CD4-positive, alpha-beta T cell treated with Interleukin-4 for 4 hours (primary cell): ENCODE results near the gene LIPN.
"Not testable (repeated sequence)": the region's sequence is repeated elsewhere in the genome, so short reads cannot be mapped to it uniquely, and the experiment has no call there.

Source experiments
- DNase-seq: peaks from one replicate; pipeline ENCODE4 v3.0.0-alpha.2; 2020

LIPN gene

DNA sequence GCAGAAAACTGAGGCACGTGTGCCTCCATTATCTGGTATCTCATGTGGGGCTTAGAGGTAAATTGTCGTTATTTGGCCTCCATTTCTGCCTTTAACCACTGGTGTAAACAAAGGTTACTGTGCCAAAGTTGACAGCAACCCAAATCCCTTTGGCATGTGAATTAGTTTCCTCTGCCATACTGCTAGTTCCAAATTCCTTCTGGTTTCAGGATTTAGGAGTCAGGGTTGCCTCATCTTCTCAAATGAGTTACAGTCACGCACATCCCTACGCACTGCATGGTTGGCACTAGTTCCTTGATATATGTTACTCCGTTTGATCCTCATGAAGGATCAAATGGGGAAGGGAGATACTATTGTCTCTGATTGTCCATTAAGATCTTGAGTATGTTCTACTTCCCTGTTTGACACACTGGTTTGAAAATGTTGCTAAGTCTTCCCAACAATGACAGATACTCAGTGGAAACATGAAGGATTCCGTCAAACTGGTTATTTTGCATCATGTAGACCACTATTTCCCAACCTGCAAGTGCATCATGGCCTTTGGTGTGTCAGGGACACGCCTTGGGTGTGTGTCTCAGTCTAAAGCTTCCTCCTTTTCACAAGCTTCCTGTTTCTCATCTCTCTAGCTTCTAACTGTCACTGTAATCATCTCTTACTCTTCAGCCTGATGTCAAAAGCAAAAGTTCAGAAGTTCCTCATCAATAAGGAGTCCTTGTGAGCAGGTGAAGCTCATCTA lies at the start of gene LIPN:
TSS of gene LIPN (plus strand) at position 655 of the 736 bp plus-strand sequence. CDS start 1,386 bp downstream, outside the sequence.
- peak; percentile 23 for DNase-seq

DNA sequence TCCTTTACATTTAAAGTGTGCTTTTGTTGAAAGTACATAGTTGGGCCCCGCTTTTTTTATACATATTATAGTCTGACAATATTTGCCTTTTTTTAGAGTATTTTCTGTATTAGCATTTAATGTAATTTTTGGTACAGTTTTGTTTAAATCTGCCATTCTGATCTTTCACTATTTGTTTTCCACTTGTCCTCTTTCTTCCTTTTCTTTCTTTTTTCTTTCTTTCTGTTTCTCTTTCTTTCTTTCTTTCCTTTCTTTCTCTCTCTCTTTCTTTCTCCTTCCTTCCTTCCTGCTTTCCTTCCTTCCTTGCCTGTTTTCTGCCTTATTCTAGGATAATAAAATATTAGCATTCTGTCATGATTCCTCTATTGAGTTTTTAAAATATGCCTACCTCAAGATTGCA lies 44.3 kb upstream of the LIPN start:
- no peak for DNase-seq

DNA sequence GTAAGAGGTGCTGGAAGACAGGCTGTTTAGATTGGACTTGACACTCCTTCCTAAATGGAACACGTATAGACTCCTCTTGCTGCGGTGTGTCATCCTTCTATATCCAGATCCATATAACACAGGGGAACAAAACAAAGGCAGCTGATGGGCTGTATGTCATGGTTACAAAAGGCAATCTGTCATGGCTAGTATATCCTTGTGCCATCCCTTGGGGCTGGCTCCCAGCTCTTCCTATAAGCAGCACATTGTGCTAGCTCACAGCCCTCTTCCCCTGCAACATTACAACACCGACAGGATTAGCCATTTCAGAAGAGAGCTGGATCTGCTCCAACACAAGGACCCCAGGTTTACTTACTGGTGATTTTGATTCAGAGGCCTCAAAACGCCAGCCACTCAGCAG lies 38.4 kb upstream of the LIPN start:
- DNase-seq: no peak

- DNase-seq: no peak
Measured at GRCh38 chr10:88725798-88726197, 34.0 kb upstream of the LIPN start.

DNA sequence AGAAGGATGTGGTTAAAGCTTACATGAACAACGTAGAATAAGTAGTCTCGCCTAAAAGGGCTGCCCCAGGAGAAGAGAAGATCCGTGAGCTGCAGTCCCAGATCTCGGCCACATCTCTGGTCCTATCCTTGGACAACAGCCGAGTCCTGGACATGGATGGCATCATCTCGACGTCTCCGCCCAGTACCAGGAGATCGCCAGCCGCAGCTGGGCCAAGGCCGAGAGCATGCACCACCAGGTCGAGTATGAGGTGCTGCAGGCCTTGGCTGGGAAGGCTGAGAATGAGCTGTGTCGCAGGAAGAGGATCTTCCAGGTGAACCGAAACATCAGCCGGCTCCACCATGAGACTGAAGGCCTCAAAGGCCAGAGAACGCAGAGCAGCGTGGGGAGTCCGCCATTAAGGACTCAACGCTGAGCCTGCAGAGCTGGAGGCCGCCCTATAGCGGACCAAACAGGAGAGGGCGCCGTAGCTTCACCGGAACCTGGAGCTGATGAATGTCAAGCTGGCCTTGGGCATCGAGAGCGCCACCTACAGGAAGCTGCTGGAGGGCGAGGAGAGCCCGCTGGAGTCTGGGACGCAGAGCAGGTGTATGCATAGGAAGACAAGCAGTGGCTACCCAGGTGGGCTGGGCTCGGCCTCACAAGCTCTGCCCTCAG lies 31.6 kb upstream of the LIPN start:
- no peak for DNase-seq

DNA sequence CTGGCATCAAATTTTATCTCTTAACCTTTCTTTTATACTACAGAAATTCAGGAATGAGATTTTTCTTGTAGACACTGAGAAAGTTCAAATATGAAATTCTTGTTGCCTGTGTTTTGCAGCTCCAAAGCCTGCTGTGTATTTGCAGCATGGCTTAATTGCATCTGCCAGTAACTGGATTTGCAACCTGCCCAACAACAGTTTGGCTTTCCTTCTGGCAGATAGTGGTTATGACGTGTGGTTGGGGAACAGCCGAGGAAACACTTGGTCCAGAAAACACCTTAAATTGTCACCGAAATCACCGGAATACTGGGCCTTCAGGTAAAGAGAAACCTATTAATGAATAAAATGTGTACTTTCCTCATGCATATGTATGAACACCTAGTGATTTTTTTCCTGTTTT lies 29.0 kb upstream of the LIPN start:
- DNase-seq: no peak

GRCh38 chr10:88731296-88731695 lies 28.5 kb upstream of the LIPN start:
- no peak for DNase-seq

GRCh38 chr10:88733215-88733614 lies 26.6 kb upstream of the LIPN start:
- DNase-seq: no peak

- DNase-seq: no peak
Measured at GRCh38 chr10:88735661-88736060, 24.2 kb upstream of the LIPN start.

- not testable (repeated sequence) for DNase-seq
Measured at GRCh38 chr10:88741921-88742320, 17.9 kb upstream of the LIPN start.

DNA sequence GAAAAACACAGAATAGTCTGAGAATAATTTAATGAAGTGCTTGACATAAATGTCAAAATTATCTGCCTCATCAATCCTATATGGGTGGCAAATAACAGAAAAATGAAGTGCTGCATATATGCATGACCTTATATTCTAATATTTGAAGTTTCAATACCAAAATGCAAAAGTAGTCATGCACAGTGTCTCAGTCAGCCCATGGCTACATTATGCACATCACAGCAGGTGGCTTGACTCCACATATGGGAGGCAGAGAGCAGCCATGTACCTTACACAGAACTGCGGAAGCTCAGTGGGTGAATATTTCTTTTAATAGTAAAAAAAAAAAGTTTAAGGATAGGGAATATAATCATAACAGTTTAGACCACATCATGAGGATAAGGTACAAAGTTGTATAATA lies 17.4 kb upstream of the LIPN start:
- DNase-seq: no peak

DNA sequence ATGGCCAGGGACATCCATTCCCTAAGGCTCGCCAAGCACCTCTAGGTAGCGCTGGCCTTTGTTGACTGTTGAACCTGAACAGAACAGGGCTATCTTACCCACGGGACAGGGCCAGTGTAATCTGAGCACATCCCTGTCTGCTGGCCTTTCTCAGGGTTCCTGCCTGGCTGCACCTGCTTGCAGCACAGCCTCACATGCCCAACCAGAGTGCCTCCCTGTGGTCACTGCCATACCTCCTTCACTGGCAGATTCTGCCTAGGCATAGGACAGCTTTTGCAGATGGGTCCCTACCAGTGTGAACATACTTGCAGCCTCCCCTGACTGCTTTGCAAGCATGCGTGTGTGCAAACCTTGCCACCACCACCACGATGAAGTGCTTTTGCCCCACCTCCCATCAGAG lies 15.8 kb upstream of the LIPN start:
- DNase-seq: no peak

- DNase-seq: no peak
Measured at GRCh38 chr10:88745633-88746032, 14.2 kb upstream of the LIPN start.

- no peak for DNase-seq
Measured at GRCh38 chr10:88754287-88754686, 5.5 kb upstream of the LIPN start.

DNA sequence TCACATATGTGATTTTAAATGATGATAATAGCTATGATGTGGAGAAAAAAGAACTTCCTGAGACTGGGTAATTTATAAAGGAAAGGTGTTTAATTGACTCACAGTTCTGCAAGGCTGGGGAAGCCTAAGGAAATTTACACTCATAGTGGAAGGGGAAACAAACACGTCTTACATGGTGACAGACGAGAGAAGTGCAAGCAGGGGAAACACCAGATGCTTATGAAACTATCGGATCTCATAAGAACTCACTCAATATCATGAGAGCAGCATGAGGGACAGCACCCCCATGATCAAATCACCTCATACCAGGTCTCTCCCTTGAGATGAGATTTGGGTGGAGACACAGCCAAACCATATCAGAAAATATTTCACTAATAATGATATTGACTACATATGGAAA lies 4.1 kb upstream of the LIPN start:
- no peak for DNase-seq

- no peak for DNase-seq
Measured at GRCh38 chr10:88756660-88757059, 3.2 kb upstream of the LIPN start.

DNA sequence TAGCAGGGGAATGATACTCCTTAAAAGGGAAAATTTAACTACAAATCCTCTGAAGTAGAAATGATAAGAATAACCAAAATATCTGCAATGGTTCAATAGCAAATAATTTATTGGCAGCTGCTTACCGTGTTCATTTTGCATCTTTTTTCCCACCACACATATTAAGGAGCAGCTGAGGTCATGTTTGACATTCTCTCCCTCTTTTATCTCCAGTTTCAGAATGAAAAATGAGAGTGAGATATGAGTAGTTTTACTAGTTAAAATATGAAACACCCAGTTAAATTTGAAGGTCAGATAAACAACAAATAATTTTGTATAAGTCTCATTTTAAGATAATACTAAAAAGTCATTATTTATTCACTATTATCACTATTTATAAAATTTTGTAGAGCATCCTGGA lies 3.1 kb downstream of the LIPN start:
- DNase-seq: no peak

DNA sequence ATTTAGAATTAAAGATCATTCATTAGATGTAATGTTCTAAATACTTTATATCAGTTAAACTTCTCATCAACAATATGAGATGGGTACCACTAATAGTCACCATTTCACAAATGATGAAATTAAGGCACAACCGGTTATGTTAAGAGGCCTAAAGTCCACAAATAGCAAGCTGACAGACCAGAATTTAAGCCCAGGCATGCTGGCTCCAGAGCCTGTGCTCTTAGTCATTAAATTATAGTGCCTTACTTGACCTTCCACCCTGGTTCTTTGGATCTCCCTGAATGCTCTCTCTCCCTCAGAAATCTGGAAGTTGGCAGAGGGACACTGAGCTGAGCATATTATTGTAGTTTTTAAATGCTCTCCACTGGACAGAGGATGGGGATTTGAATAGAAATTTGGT lies 3.6 kb downstream of the LIPN start:
- no peak for DNase-seq

- DNase-seq: no peak
Measured at GRCh38 chr10:88764110-88764509, 4.3 kb downstream of the LIPN start.

GRCh38 chr10:88765816-88766215 lies 6.0 kb downstream of the LIPN start:
- DNase-seq: no peak

DNA sequence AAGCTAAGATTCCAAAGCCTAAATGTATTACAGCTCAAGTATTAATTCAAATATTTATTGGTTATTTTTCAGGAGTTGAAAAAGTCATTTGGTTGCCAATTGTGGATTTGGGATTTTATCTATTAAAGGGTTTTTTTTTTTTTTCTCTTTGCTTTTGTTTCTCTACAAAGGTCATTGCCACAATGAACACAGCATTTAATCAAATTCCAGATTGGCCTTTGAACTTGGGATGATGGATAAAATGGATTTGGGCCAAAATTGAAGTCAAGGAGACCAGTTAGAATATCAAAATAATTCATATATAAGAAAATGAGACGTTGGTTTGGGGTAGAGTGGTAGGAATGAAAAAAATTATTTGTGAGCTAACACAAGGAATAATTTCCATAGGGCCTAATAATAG lies 9.6 kb downstream of the LIPN start:
- DNase-seq: no peak

DNA sequence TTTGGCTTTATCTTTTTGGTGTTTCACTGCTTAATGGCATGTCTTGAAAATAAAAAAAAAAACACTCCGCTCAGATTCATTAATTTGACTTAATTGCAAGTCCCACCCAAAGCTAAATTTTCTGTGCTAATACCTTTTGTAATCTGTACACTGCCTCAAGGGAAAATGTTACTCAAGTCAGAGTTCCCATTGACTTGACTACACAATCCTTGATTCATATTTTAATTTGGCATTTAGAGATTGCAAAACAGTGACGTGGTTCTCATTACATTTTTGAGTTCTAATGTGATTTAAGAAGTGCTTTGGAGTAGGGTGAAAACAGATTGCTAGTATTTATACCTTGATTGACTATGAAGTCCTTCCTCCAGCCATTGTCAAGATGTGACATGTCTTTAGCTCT lies 21.4 kb downstream of the LIPN start:
- DNase-seq: no peak

DNA sequence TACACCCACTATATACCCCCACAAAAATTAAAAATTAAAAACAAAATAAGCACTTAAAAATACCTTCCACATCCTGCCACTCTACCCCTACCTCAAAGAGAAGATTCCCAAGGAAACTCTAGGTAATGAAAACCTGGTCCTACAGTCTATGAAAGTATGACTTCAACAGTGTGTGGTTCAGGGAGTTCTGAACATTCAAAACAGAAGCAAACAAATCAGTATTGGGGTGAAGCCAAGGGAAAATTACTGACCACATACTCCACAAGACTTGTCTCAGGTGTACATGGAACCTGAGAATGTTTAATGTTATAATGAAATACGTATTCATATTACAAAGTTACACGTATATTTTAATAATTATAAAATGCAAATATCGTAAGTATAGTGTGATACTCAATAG lies 22.4 kb downstream of the LIPN start:
- DNase-seq: no peak

GRCh38 chr10:88783724-88784123 lies 23.9 kb downstream of the LIPN start:
- no peak for DNase-seq
